Spinal cord (tissue), 10 donors: ENCODE results near the gene ERFL. TPM values are rescaled to one million over a fixed set of nuclear protein-coding genes. Genes with fewer than 3 reads are reported as not detected.
"Not testable (repeated sequence)": the region's sequence is repeated elsewhere in the genome, so short reads cannot be mapped to it uniquely, and the experiment has no call there.

Source experiments
- DNase-seq, 6 donors: peaks; one replicate each; pipeline versions ENCODE4 v3.0.0 to v3.0.0-alpha.2; 2013 to 2015; ENCODE audit warnings: low spot score in 6 of 6, low read depth in 4 of 6
- H3K27ac ChIP-seq: one replicate; pipeline ENCODE4 v1.5.1; 2013; ENCODE audit warnings: low read depth, low read length, control low read depth
- H3K27me3 ChIP-seq: one replicate; pipeline ENCODE4 v1.6.1; 2013; ENCODE audit warnings: low read length; ENCODE audit not compliant: control insufficient read depth, insufficient read depth
- H3K36me3 ChIP-seq: one replicate; pipeline ENCODE4 v1.6.1; 2013; ENCODE audit warnings: low read length; ENCODE audit not compliant: control insufficient read depth, insufficient read depth
- H3K4me1 ChIP-seq: one replicate; pipeline ENCODE4 v1.6.1; 2013; ENCODE audit warnings: low read length; ENCODE audit not compliant: control insufficient read depth, insufficient read depth
- H3K4me3 ChIP-seq: one replicate; pipeline ENCODE4 v1.5.1; 2013; ENCODE audit warnings: low read depth, low read length, control low read depth
- H3K9me3 ChIP-seq: one replicate; pipeline ENCODE4 v1.6.1; 2013; ENCODE audit warnings: low read length; ENCODE audit not compliant: control insufficient read depth, insufficient read depth
- WGBS: methylation state at CpG from one replicate; pipeline ENCODE4 v1.1.5; 2013; ENCODE audit warnings: missing lambda C conversion rate; ENCODE audit not compliant: insufficient coverage; 5-methylcytosine and 5-hydroxymethylcytosine counted together
- polyA plus RNA-seq, 2 donors: library from polyadenylated mRNA; unstranded; fragments of 120-200 nt; gene quantifications; one replicate each; pipeline ENCODE4 v1.2.1, GENCODE V29; 2013; ENCODE audit not compliant: insufficient read length in 2 of 2
- total RNA-seq, 2 donors: library from RNA; depleted of rRNA in 1 of 2; stranded (reverse); fragments of 120-200 nt in 1 of 2; fragments of >200 nt in 1 of 2; gene quantifications; one replicate each; pipeline versions ENCODE4 v1.2.3 to v1.2.4, GENCODE V29; 2013 to 2014
- donor health status: healthy.

Gene ERFL
- total and polyA plus RNA-seq, 4 donors: 0.11 to 1.3 (median 0.78) TPM; not detected in 1

GRCh38 chr19:41879080-41879479, 49.2 kb downstream of the ERFL start:
- no peak for DNase-seq
- Histone ChIP-seq H3K4me1 (peaks cover 11% of the 10 kb centered on the region), H3K4me3 (no peak overlapping the region), H3K36me3 (no peaks in the 10 kb centered on the region), H3K27me3 (peaks cover 8% of the 10 kb centered on the region), H3K27ac (no peak overlapping the region), H3K9me3 (no peaks in the 10 kb centered on the region)
- 74% methylated on average over 21 of the region's 21 CpGs for WGBS

- H3K27me3 ChIP-seq: peaks cover 3% of the 10 kb centered on the region
- DNase-seq: no peak
- peaks cover 4% of the 10 kb centered on the region for H3K4me1 ChIP-seq
- peaks cover 4% of the 10 kb centered on the region for H3K36me3 ChIP-seq
- H3K9me3 ChIP-seq: no peaks in the 10 kb centered on the region
- WGBS: 52% methylated on average over 13 of the region's 17 CpGs
- no peak overlapping the region for H3K4me3 ChIP-seq
- no peak overlapping the region for H3K27ac ChIP-seq
These were observed 50.0 kb downstream of the ERFL start for GRCh38 chr19:41877916-41878905.

- 45% methylated on average over 4 of the region's 9 CpGs for WGBS
- Histone ChIP-seq H3K27me3 (peaks cover 3% of the 10 kb centered on the region), H3K4me1 (peaks cover 3% of the 10 kb centered on the region), H3K27ac (no peak within 1 kb of the TSS), H3K9me3 (no peaks in the 10 kb centered on the region), H3K4me3 (no peak within 1 kb of the TSS), H3K36me3 (peaks cover 13% of the 10 kb centered on the region)
- no peak for DNase-seq
These were observed 51.1 kb downstream of the ERFL start, which contains the start of gene CD79A for GRCh38 chr19:41876847-41877832. Gene CD79A, plus strand, starts transcription at chr19:41877279. Its CDS starts 26 bp downstream, at chr19:41877305.

GRCh38 chr19:41875973-41876372, 52.3 kb downstream of the ERFL start:
- WGBS: 80% methylated on average over 1 of the region's 3 CpGs
- not testable (repeated sequence) for H3K9me3 ChIP-seq, H3K27me3 ChIP-seq, H3K4me3 ChIP-seq, DNase-seq, H3K27ac ChIP-seq, H3K4me1 ChIP-seq
- H3K36me3 ChIP-seq: peaks cover 25% of the 10 kb centered on the region

- H3K9me3 ChIP-seq: no peaks in the 10 kb centered on the region
- DNase-seq: peak in 2 of 6 donors; percentile 55 to 68
- no peak overlapping the region for H3K27ac ChIP-seq
- H3K36me3 ChIP-seq: peaks cover 55% of the 10 kb centered on the region
- H3K4me1 ChIP-seq: peaks cover under 1% of the 10 kb centered on the region
- H3K27me3 ChIP-seq: no peaks in the 10 kb centered on the region
- 40% methylated on average over 15 of the region's 18 CpGs for WGBS
- H3K4me3 ChIP-seq: no peak overlapping the region
These were observed 55.2 kb downstream of the ERFL start for GRCh38 chr19:41872775-41873647.

- H3K9me3 ChIP-seq: no peaks in the 10 kb centered on the region
- peaks cover 61% of the 10 kb centered on the region for H3K36me3 ChIP-seq
- DNase-seq: no peak
- H3K27ac ChIP-seq: no peak overlapping the region
- H3K4me3 ChIP-seq: no peak overlapping the region
- 87% methylated on average over 11 of the region's 12 CpGs for WGBS
- H3K4me1 ChIP-seq: no peaks in the 10 kb centered on the region
- H3K27me3 ChIP-seq: no peaks in the 10 kb centered on the region
These were observed 55.9 kb downstream of the ERFL start for GRCh38 chr19:41872384-41872774.

GRCh38 chr19:41871573-41872383, 56.5 kb downstream of the ERFL start:
- WGBS: 87% methylated on average over 14 of the region's 16 CpGs
- no peaks in the 10 kb centered on the region for H3K9me3 ChIP-seq
- H3K4me3 ChIP-seq: no peak overlapping the region
- H3K36me3 ChIP-seq: peaks cover 67% of the 10 kb centered on the region
- no peak for DNase-seq
- H3K27ac ChIP-seq: no peak overlapping the region
- no peaks in the 10 kb centered on the region for H3K27me3 ChIP-seq
- no peaks in the 10 kb centered on the region for H3K4me1 ChIP-seq

- Histone ChIP-seq H3K36me3 (peaks cover 78% of the 10 kb centered on the region), H3K27me3 (no peaks in the 10 kb centered on the region), H3K4me1 (no peaks in the 10 kb centered on the region), H3K4me3 (no peak overlapping the region), H3K9me3 (no peaks in the 10 kb centered on the region), H3K27ac (no peak overlapping the region)
- no CpG with 5 or more reads among the region's 3 CpGs for WGBS
- DNase-seq: no peak
These were observed 57.8 kb downstream of the ERFL start for GRCh38 chr19:41870401-41870873.
